Astrocyte (in vitro differentiated cells and primary cell): ENCODE measurements around the gene DHRS4. TPM values are rescaled to one million over a fixed set of nuclear protein-coding genes. Genes with fewer than 3 reads are reported as not detected.
A peak's percentile ranks its signal among the peaks of the same experiment; 100 is the strongest.
"Not testable (repeated sequence)": the region's sequence is repeated elsewhere in the genome, so short reads cannot be mapped to it uniquely, and the experiment has no call there.

Experiments
- DNase-seq: peaks from one replicate; pipeline ENCODE4 v3.0.0-alpha.2; 2010; ENCODE audit warnings: low read depth
- FAIRE-seq: peaks from 2 replicates; lab custom pipeline; 2011; peaks lifted over from hg19 to GRCh38; lab: Jason Lieb, UNC
- H2AFZ ChIP-seq: 2 replicates; pipeline ENCODE4 v1.6.0; 2012; ENCODE audit warnings: low read depth, low read length, inconsistent platforms
- H3K27ac ChIP-seq: 2 replicates; pipeline ENCODE4 v1.5.1; 2011; ENCODE audit warnings: low read depth, low read length, inconsistent platforms
- H3K27me3 ChIP-seq: 2 replicates; pipeline ENCODE4 v1.6.0; 2011; ENCODE audit warnings: low read length, inconsistent platforms; ENCODE audit not compliant: insufficient read depth
- H3K36me3 ChIP-seq: 2 replicates; pipeline ENCODE4 v1.5.1; 2011; ENCODE audit warnings: low read length, inconsistent platforms; ENCODE audit not compliant: insufficient read depth
- H3K4me1 ChIP-seq: 2 replicates; pipeline ENCODE4 v1.5.1; 2011; ENCODE audit warnings: low read length, inconsistent platforms; ENCODE audit not compliant: insufficient read depth
- H3K4me2 ChIP-seq: 2 replicates; pipeline ENCODE4 v1.6.0; 2012; ENCODE audit warnings: low read length, inconsistent platforms
- H3K4me3 ChIP-seq: 2 replicates; pipeline ENCODE4 v1.5.1; 2011; ENCODE audit warnings: low read depth, mild to moderate bottlenecking, low read length, inconsistent platforms; ENCODE audit not compliant: insufficient read depth
- H3K79me2 ChIP-seq: 2 replicates; pipeline ENCODE4 v1.6.0; 2012; ENCODE audit warnings: mild to moderate bottlenecking, low read length, inconsistent platforms; ENCODE audit not compliant: insufficient read depth
- H3K9ac ChIP-seq: 2 replicates; pipeline ENCODE4 v1.6.0; 2012; ENCODE audit warnings: mild to moderate bottlenecking, low read length, inconsistent platforms
- H3K9me3 ChIP-seq: 2 replicates; pipeline ENCODE4 v1.5.1; 2012; ENCODE audit warnings: low read depth, mild to moderate bottlenecking, low read length, inconsistent platforms; ENCODE audit not compliant: insufficient read depth
- H4K20me1 ChIP-seq: 2 replicates; pipeline ENCODE4 v1.6.0; 2012; ENCODE audit warnings: low read length, inconsistent platforms; ENCODE audit not compliant: insufficient read depth
- H3K27ac Mint-ChIP-seq: one replicate; pipeline ENCODE4 v1.8.0; 2021; ENCODE audit warnings: mild to moderate bottlenecking, mixed read lengths; ENCODE audit not compliant: unreplicated experiment
- H3K27me3 Mint-ChIP-seq: one replicate; pipeline ENCODE4 v1.8.0; 2021; ENCODE audit warnings: low read depth, mixed read lengths; ENCODE audit not compliant: unreplicated experiment
- H3K36me3 Mint-ChIP-seq: one replicate; pipeline ENCODE4 v1.8.0; 2021; ENCODE audit warnings: low read depth, mixed read lengths; ENCODE audit not compliant: unreplicated experiment
- H3K4me1 Mint-ChIP-seq: one replicate; pipeline ENCODE4 v1.8.0; 2021; ENCODE audit warnings: low read depth, mixed read lengths; ENCODE audit not compliant: unreplicated experiment
- H3K4me3 Mint-ChIP-seq: one replicate; pipeline ENCODE4 v1.8.0; 2021; ENCODE audit warnings: mild to moderate bottlenecking, moderate library complexity, mixed read lengths; ENCODE audit not compliant: unreplicated experiment
- H3K9me3 Mint-ChIP-seq: one replicate; pipeline ENCODE4 v1.8.0; 2021; ENCODE audit warnings: mild to moderate bottlenecking, mixed read lengths; ENCODE audit not compliant: unreplicated experiment
- CTCF ChIP-seq: IDR thresholded peaks from 2 replicates; pipeline ENCODE4 v1.5.1; 2011; ENCODE audit warnings: low read depth, mild to moderate bottlenecking, inconsistent platforms, low read length, moderate library complexity; ENCODE audit not compliant: insufficient read depth
- EZH2 ChIP-seq: IDR thresholded peaks from 2 replicates; pipeline ENCODE4 v1.6.1; 2012; ENCODE audit warnings: mild to moderate bottlenecking, low read length, inconsistent platforms; ENCODE audit not compliant: insufficient read depth
- total RNA-seq: library from RNA; stranded (reverse); gene quantifications from 2 replicates; pipeline ENCODE4 v1.2.1, GENCODE V29; 2021

Gene DHRS4
- total RNA-seq, 1 donor from 2014 or later, result 18.4 TPM

- FAIRE-seq, H3K4me1 ChIP-seq, DNase-seq, H3K4me3 Mint-ChIP-seq, H3K27ac Mint-ChIP-seq, H3K79me2 ChIP-seq, H3K27ac ChIP-seq, H3K27me3 ChIP-seq, H3K4me1 Mint-ChIP-seq, H3K36me3 ChIP-seq, H3K36me3 Mint-ChIP-seq, H4K20me1 ChIP-seq, H3K9me3 ChIP-seq, H3K4me3 ChIP-seq, H3K4me2 ChIP-seq, H2AFZ ChIP-seq, H3K9me3 Mint-ChIP-seq, H3K9ac ChIP-seq: not testable (repeated sequence)
- peaks cover 16% of the 10 kb centered on the region for H3K27me3 Mint-ChIP-seq
Measured at GRCh38 chr14:23981951-23982813, 28.6 kb downstream of the DHRS4 start.

GRCh38 chr14:23984891-23985602 lies 31.5 kb downstream of the DHRS4 start:
- no peaks in the 10 kb centered on the region for H4K20me1 ChIP-seq
- no peak overlapping the region for H3K27ac Mint-ChIP-seq
- TF ChIP-seq EZH2, result no peak
- no peak for TF ChIP-seq CTCF
- no peak overlapping the region for H3K27ac ChIP-seq
- no peak overlapping the region for H3K9ac ChIP-seq
- no peak overlapping the region for H3K4me3 ChIP-seq
- H3K27me3 ChIP-seq, result no peaks in the 10 kb centered on the region
- no peak overlapping the region for H2AFZ ChIP-seq
- H3K27me3 Mint-ChIP-seq, result peaks cover 22% of the 10 kb centered on the region
- DNase-seq (peak; percentile 81), FAIRE-seq (no peak)
- no peaks in the 10 kb centered on the region for H3K9me3 Mint-ChIP-seq
- no peaks in the 10 kb centered on the region for H3K36me3 Mint-ChIP-seq
- no peaks in the 10 kb centered on the region for H3K36me3 ChIP-seq
- H3K4me3 Mint-ChIP-seq, result no peak overlapping the region
- H3K4me1 Mint-ChIP-seq, result peaks cover 8% of the 10 kb centered on the region
- H3K79me2 ChIP-seq, result no peaks in the 10 kb centered on the region
- no peak overlapping the region for H3K4me2 ChIP-seq
- H3K4me1 ChIP-seq, result no peaks in the 10 kb centered on the region
- H3K9me3 ChIP-seq, result no peaks in the 10 kb centered on the region

- peaks cover 12% of the 10 kb centered on the region for H3K27me3 Mint-ChIP-seq
- not testable (repeated sequence) for H3K36me3 ChIP-seq, H3K27me3 ChIP-seq, H3K9me3 ChIP-seq, H3K27ac ChIP-seq, H3K36me3 Mint-ChIP-seq, H3K79me2 ChIP-seq, DNase-seq, H4K20me1 ChIP-seq, H3K4me1 ChIP-seq, H3K4me1 Mint-ChIP-seq, H3K9ac ChIP-seq, FAIRE-seq, H3K9me3 Mint-ChIP-seq, H3K4me3 ChIP-seq
- H3K4me2 ChIP-seq, result peak overlapping the region; percentile 76
- H3K4me3 Mint-ChIP-seq, result peak overlapping the region; percentile 69
- H2AFZ ChIP-seq, result peak overlapping the region; percentile 66
- H3K27ac Mint-ChIP-seq, result peak overlapping the region; percentile 58
Measured at GRCh38 chr14:23988223-23988606, 34.6 kb downstream of the DHRS4 start.

- Mint-ChIP-seq H3K27me3 (peaks cover 11% of the 10 kb centered on the region), H3K27ac (peak within 1 kb of the TSS; percentile 58), H3K4me3 (peak within 1 kb of the TSS; percentile 74)
- not testable (repeated sequence) for H3K9me3 Mint-ChIP-seq, H3K36me3 Mint-ChIP-seq, H3K4me1 Mint-ChIP-seq, H4K20me1 ChIP-seq, FAIRE-seq, H3K4me3 ChIP-seq, H3K9ac ChIP-seq, H3K79me2 ChIP-seq, H3K9me3 ChIP-seq, H3K27ac ChIP-seq, H3K27me3 ChIP-seq, H3K4me1 ChIP-seq, H3K36me3 ChIP-seq
- Histone ChIP-seq H2AFZ (peak within 1 kb of the TSS; percentile 66), H3K4me2 (peak within 1 kb of the TSS; percentile 76)
- peak; percentile 36 for DNase-seq
Measured at GRCh38 chr14:23988607-23989363, 35.2 kb downstream of the DHRS4 start, which contains the start of gene DHRS4L2. TSS of gene DHRS4L2 (plus strand) at chr14:23988929. CDS start at chr14:23988948, 19 bp downstream.
